Chondrocyte (in vitro differentiated cells): ENCODE data around the gene CDA. TPM values are rescaled to one million over a fixed set of nuclear protein-coding genes. Genes with fewer than 3 reads are reported as not detected.

Experiments used
- DNase-seq: peaks from one replicate; pipeline ENCODE4 v3.0.0; 2021; ENCODE audit warnings: mixed read lengths, low spot score
- H3K27ac Mint-ChIP-seq: one replicate; pipeline ENCODE4 v1.8.0; 2021; ENCODE audit warnings: mild to moderate bottlenecking, moderate library complexity, mixed read lengths; ENCODE audit not compliant: unreplicated experiment
- H3K27me3 Mint-ChIP-seq: 2 replicates; pipeline ENCODE4 v1.8.0; 2021; ENCODE audit warnings: low read depth, mixed read lengths
- H3K36me3 Mint-ChIP-seq: 2 replicates; pipeline ENCODE4 v1.8.0; 2021; ENCODE audit warnings: low read depth, mixed read lengths
- H3K4me1 Mint-ChIP-seq: 2 replicates; pipeline ENCODE4 v1.8.0; 2021; ENCODE audit warnings: low read depth, mild to moderate bottlenecking, mixed read lengths
- H3K4me3 Mint-ChIP-seq: one replicate; pipeline ENCODE4 v1.8.0; 2021; ENCODE audit warnings: mild to moderate bottlenecking, moderate library complexity, mixed read lengths; ENCODE audit not compliant: unreplicated experiment
- H3K9me3 Mint-ChIP-seq: 2 replicates; pipeline ENCODE4 v1.8.0; 2021; ENCODE audit warnings: low read depth, mixed read lengths
- CTCF ChIP-seq: fragments of 200-600 bp; sonication (generic); IDR thresholded peaks from 2 replicates; pipeline ENCODE4 v1.5.0; 2021; ENCODE audit warnings: antibody characterized with exemption, mild to moderate bottlenecking, moderate library complexity
- total RNA-seq: library from RNA; stranded (reverse); gene quantifications from 3 replicates; pipeline ENCODE4 v1.2.1, GENCODE V29; 2021

The CDA gene
- total RNA-seq, 1 donor from 2014 or later = not detected

- TF ChIP-seq CTCF = no peak
- no peaks in the 10 kb centered on the region for H3K36me3 Mint-ChIP-seq
- peaks cover 33% of the 10 kb centered on the region for H3K27me3 Mint-ChIP-seq
- H3K4me3 Mint-ChIP-seq = no peak overlapping the region
- peaks cover 3% of the 10 kb centered on the region for H3K4me1 Mint-ChIP-seq
- no peaks in the 10 kb centered on the region for H3K9me3 Mint-ChIP-seq
- no peak for DNase-seq
- H3K27ac Mint-ChIP-seq = no peak overlapping the region
Observed at GRCh38 chr1:20587661-20588053, 1.2 kb upstream of the CDA start.

- peaks cover 33% of the 10 kb centered on the region for H3K27me3 Mint-ChIP-seq
- no peak overlapping the region for H3K27ac Mint-ChIP-seq
- no peaks in the 10 kb centered on the region for H3K9me3 Mint-ChIP-seq
- no peak overlapping the region for H3K4me3 Mint-ChIP-seq
- peaks cover 1% of the 10 kb centered on the region for H3K36me3 Mint-ChIP-seq
- TF ChIP-seq CTCF = no peak
- no peak for DNase-seq
- peaks cover 3% of the 10 kb centered on the region for H3K4me1 Mint-ChIP-seq
Observed at GRCh38 chr1:20589331-20590278, 708 bp downstream of the CDA start.

GRCh38 chr1:20590306-20590777, 1.4 kb downstream of the CDA start:
- H3K27ac Mint-ChIP-seq = no peak overlapping the region
- peaks cover 1% of the 10 kb centered on the region for H3K36me3 Mint-ChIP-seq
- H3K4me1 Mint-ChIP-seq = peaks cover 3% of the 10 kb centered on the region
- H3K9me3 Mint-ChIP-seq = no peaks in the 10 kb centered on the region
- peaks cover 33% of the 10 kb centered on the region for H3K27me3 Mint-ChIP-seq
- TF ChIP-seq CTCF = no peak
- DNase-seq = no peak
- no peak overlapping the region for H3K4me3 Mint-ChIP-seq

GRCh38 chr1:20593756-20594155, 4.9 kb downstream of the CDA start:
- Mint-ChIP-seq H3K4me1 (no peaks in the 10 kb centered on the region), H3K9me3 (no peaks in the 10 kb centered on the region), H3K27ac (no peak overlapping the region), H3K36me3 (peaks cover 1% of the 10 kb centered on the region), H3K4me3 (no peak overlapping the region), H3K27me3 (peaks cover 28% of the 10 kb centered on the region)
- TF ChIP-seq CTCF = no peak
- no peak for DNase-seq

- no peak for DNase-seq
- TF ChIP-seq CTCF = no peak
- no peak overlapping the region for H3K27ac Mint-ChIP-seq
- no peaks in the 10 kb centered on the region for H3K9me3 Mint-ChIP-seq
- peaks cover 1% of the 10 kb centered on the region for H3K36me3 Mint-ChIP-seq
- no peak overlapping the region for H3K4me3 Mint-ChIP-seq
- peaks cover 20% of the 10 kb centered on the region for H3K27me3 Mint-ChIP-seq
- H3K4me1 Mint-ChIP-seq = no peaks in the 10 kb centered on the region
Observed at GRCh38 chr1:20594746-20595145, 5.8 kb downstream of the CDA start.
